Ectodermal cell (in vitro differentiated cells): Measurements from ENCODE around the gene OR10A3.

Source experiments
- H3K27ac ChIP-seq: 2 replicates; pipeline ENCODE4 v1.7.0; 2013; ENCODE audit warnings: mild to moderate bottlenecking, low read depth, low read length; ENCODE audit not compliant: insufficient read depth, poor library complexity, severe bottlenecking
- H3K27me3 ChIP-seq: 2 replicates; pipeline ENCODE4 v1.7.0; 2013; ENCODE audit warnings: mild to moderate bottlenecking, low read length; ENCODE audit not compliant: insufficient read depth, control insufficient read depth, poor library complexity, severe bottlenecking
- H3K36me3 ChIP-seq: one replicate; pipeline ENCODE4 v1.7.0; 2013; ENCODE audit warnings: low read length; ENCODE audit not compliant: control insufficient read depth, insufficient read depth
- H3K4me1 ChIP-seq: one replicate; pipeline ENCODE4 v1.7.0; 2013; ENCODE audit warnings: low read length; ENCODE audit not compliant: control insufficient read depth, insufficient read depth
- H3K4me3 ChIP-seq: 2 replicates; pipeline ENCODE4 v1.7.0; 2013; ENCODE audit warnings: low read depth, low read length, control low read depth; ENCODE audit not compliant: insufficient read depth
- H3K9me3 ChIP-seq: 2 replicates; pipeline ENCODE4 v1.7.0; 2013; ENCODE audit warnings: mild to moderate bottlenecking, low read length, moderate library complexity; ENCODE audit not compliant: control insufficient read depth
- WGBS, 2 experiments: methylation state at CpG; one replicate each; pipeline ENCODE4 v1.1.7; 2013; ENCODE audit warnings: missing lambda C conversion rate in 2 of 2; 5-methylcytosine and 5-hydroxymethylcytosine counted together

The OR10A3 gene

GRCh38 chr11:7896009-7896785 lies 45.3 kb downstream of the OR10A3 start:
- no peak overlapping the region for H3K4me3 ChIP-seq
- no peaks in the 10 kb centered on the region for H3K9me3 ChIP-seq
- WGBS, 2 experiments = 86 to 89% methylated on average over 1 of the region's 1 CpG
- H3K4me1 ChIP-seq = no peaks in the 10 kb centered on the region
- no peaks in the 10 kb centered on the region for H3K27me3 ChIP-seq
- H3K36me3 ChIP-seq = no peaks in the 10 kb centered on the region
- no peak overlapping the region for H3K27ac ChIP-seq

GRCh38 chr11:7894251-7894650 lies 47.3 kb downstream of the OR10A3 start:
- Histone ChIP-seq H3K27ac (no peak overlapping the region), H3K4me3 (no peak overlapping the region), H3K27me3 (no peaks in the 10 kb centered on the region), H3K36me3 (no peaks in the 10 kb centered on the region), H3K9me3 (no peaks in the 10 kb centered on the region), H3K4me1 (peaks cover 9% of the 10 kb centered on the region)
- 92% methylated on average over 1 to 2 of the region's 3 CpGs for whole genome bisulfite sequencing, 2 experiments

- Histone ChIP-seq H3K27ac (no peak overlapping the region), H3K36me3 (no peaks in the 10 kb centered on the region), H3K27me3 (no peaks in the 10 kb centered on the region), H3K9me3 (no peaks in the 10 kb centered on the region), H3K4me1 (peaks cover 9% of the 10 kb centered on the region), H3K4me3 (no peak overlapping the region)
- WGBS, 2 experiments = 86 to 91% methylated on average over 2 of the region's 2 CpGs
Observed at GRCh38 chr11:7893796-7894195, 47.7 kb downstream of the OR10A3 start.

GRCh38 chr11:7892840-7893254 lies 48.7 kb downstream of the OR10A3 start:
- WGBS, 2 experiments = 14 to 18% methylated on average over 2 of the region's 2 CpGs
- H3K4me1 ChIP-seq = peaks cover 9% of the 10 kb centered on the region
- no peak overlapping the region for H3K27ac ChIP-seq
- no peaks in the 10 kb centered on the region for H3K36me3 ChIP-seq
- no peaks in the 10 kb centered on the region for H3K9me3 ChIP-seq
- H3K27me3 ChIP-seq = no peaks in the 10 kb centered on the region
- no peak overlapping the region for H3K4me3 ChIP-seq

GRCh38 chr11:7892059-7892699 lies 49.3 kb downstream of the OR10A3 start:
- Histone ChIP-seq H3K36me3 (no peaks in the 10 kb centered on the region), H3K27me3 (no peaks in the 10 kb centered on the region), H3K4me1 (peaks cover 9% of the 10 kb centered on the region), H3K27ac (no peak overlapping the region), H3K9me3 (no peaks in the 10 kb centered on the region), H3K4me3 (no peak overlapping the region)
- 80 to 83% methylated on average over 6 of the region's 6 CpGs for WGBS, 2 experiments

- no peak overlapping the region for H3K4me3 ChIP-seq
- H3K4me1 ChIP-seq = peaks cover 9% of the 10 kb centered on the region
- no peaks in the 10 kb centered on the region for H3K27me3 ChIP-seq
- H3K9me3 ChIP-seq = no peaks in the 10 kb centered on the region
- 80 to 85% methylated on average over 6 of the region's 6 CpGs for WGBS, 2 experiments
- no peaks in the 10 kb centered on the region for H3K36me3 ChIP-seq
- H3K27ac ChIP-seq = no peak overlapping the region
Observed at GRCh38 chr11:7890417-7891172, 50.9 kb downstream of the OR10A3 start.

GRCh38 chr11:7889985-7890384 lies 51.5 kb downstream of the OR10A3 start:
- Histone ChIP-seq H3K9me3 (no peaks in the 10 kb centered on the region), H3K36me3 (no peaks in the 10 kb centered on the region), H3K4me3 (no peak overlapping the region), H3K4me1 (peaks cover 9% of the 10 kb centered on the region), H3K27ac (no peak overlapping the region), H3K27me3 (no peaks in the 10 kb centered on the region)
- WGBS, 2 experiments = 91 to 93% methylated on average over 4 to 5 of the region's 5 CpGs
